Measurements from ENCODE around the gene STARD5.

The STARD5 gene

GRCh38 chr15:81301385-81301784, 22.6 kb downstream of the STARD5 start:
- TF ChIP-seq, protein P1, sequence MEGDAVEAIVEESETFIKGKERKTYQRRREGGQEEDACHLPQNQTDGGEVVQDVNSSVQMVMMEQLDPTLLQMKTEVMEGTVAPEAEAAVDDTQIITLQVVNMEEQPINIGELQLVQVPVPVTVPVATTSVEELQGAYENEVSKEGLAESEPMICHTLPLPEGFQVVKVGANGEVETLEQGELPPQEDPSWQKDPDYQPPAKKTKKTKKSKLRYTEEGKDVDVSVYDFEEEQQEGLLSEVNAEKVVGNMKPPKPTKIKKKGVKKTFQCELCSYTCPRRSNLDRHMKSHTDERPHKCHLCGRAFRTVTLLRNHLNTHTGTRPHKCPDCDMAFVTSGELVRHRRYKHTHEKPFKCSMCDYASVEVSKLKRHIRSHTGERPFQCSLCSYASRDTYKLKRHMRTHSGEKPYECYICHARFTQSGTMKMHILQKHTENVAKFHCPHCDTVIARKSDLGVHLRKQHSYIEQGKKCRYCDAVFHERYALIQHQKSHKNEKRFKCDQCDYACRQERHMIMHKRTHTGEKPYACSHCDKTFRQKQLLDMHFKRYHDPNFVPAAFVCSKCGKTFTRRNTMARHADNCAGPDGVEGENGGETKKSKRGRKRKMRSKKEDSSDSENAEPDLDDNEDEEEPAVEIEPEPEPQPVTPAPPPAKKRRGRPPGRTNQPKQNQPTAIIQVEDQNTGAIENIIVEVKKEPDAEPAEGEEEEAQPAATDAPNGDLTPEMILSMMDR (IDR thresholded peaks at IDR 0.05; ENCODE audit: extremely low read depth, insufficient read depth, missing control alignments), result no peak
- DNase-seq (ENCODE audit: low spot score), result no peak
- in situ Hi-C loops (cut with MboI; ENCODE audit: low pct_unique_long_range_greater_than_20kb, low sequenced_read_pairs, unreplicated experiment), result no loop called here

- TF ChIP-seq, protein P1 (IDR thresholded peaks at IDR 0.05; ENCODE audit: extremely low read depth, insufficient read depth, missing control alignments), result no peak
- in situ Hi-C loops (cut with MboI; ENCODE audit: low pct_unique_long_range_greater_than_20kb, low sequenced_read_pairs, unreplicated experiment), result loop anchor here (25.0 kb wide), 2 partner anchors 312 to 638 kb away; partner anchors contain the start of gene MESD
- no peak for DNase-seq (ENCODE audit: low spot score)
These were observed 24.2 kb downstream of the STARD5 start for GRCh38 chr15:81299630-81300273.

- no peak for DNase-seq (ENCODE audit: low spot score)
- in situ Hi-C loops (cut with MboI; ENCODE audit: low pct_unique_long_range_greater_than_20kb, low sequenced_read_pairs, unreplicated experiment), result loop anchor here (25.0 kb wide), 2 partner anchors 312 to 638 kb away; partner anchors contain the start of gene MESD
- TF ChIP-seq, protein P1 (IDR thresholded peaks at IDR 0.05; ENCODE audit: extremely low read depth, insufficient read depth, missing control alignments), result no peak
These were observed 24.8 kb downstream of the STARD5 start for GRCh38 chr15:81299156-81299555.

DNA sequence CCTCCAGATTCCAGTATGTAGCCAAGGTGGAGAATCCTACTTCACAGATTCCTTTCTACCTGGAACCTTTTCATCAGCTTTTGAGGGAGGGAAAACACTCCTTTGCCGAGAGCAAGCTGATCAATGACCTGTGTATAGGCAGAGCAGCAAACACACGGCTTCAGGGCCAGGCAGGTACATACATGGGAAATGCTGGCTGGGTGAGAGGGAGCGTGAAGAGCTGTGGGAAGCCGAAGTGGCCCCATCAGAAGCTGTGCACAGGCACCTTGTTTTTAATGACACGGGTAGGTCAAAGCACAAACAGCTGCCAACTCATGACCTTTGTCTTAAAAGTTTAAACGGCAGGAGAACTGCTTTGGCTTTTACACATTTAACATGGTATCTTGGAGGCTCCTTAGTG, 25.3 kb downstream of the STARD5 start:
- in situ Hi-C loops (cut with MboI; ENCODE audit: low pct_unique_long_range_greater_than_20kb, low sequenced_read_pairs, unreplicated experiment), result loop anchor here (25.0 kb wide), 2 partner anchors 311 to 639 kb away; partner anchors contain the start of gene MESD
- TF ChIP-seq, protein P1 (IDR thresholded peaks at IDR 0.05; ENCODE audit: extremely low read depth, insufficient read depth, missing control alignments), result no peak
- DNase-seq (ENCODE audit: low spot score), result no peak

DNA sequence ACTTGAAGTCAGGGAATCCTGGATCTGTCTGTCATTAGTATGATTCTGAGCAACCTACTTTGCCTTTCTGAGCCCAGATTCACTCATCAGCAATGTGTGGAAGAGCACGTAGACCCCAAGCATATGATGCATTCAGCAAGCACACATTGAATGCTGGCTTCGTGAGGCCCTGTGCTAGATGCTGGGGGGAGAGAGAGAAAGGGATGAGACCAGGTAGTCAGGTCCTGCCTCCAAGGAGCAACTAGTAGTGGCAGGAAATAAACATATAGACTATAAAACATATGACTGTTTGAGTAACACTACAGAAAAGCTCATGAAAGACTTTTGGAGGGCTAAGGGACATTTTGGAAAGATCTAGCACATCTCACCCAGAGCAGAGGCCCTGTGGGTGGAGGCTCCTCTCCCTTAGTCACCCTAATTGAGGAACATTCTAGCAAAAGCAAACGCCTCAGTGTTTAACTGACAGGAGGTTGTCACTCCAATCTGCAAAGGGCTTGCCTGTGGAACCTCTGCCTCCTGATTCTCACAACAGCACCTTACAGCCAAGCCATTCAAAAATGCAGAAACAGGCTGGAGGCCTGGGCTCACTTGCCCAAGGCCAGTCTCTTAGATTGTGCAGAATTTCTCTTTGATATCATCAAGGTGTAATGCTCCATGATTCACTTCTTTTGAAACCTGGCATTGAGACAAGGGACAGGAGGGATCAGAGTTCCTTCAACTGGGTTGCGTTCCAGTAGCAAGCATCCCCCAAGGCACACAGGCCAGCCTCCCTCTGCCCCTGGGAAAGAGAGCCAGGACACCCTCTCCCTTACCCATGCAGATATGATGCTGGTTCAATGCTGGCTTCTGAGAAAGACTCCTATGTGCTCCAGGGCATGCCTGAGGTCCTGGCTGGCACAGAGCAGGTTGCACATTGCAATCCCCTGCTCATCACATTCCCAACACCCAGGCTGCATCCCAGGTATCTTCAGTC, 26.1 kb downstream of the STARD5 start:
- no peak for DNase-seq (ENCODE audit: low spot score)
- TF ChIP-seq, protein P1 (IDR thresholded peaks at IDR 0.05; ENCODE audit: extremely low read depth, insufficient read depth, missing control alignments), result no peak
- in situ Hi-C loops (cut with MboI; ENCODE audit: low pct_unique_long_range_greater_than_20kb, low sequenced_read_pairs, unreplicated experiment), result loop anchor here (25.0 kb wide), 2 partner anchors 311 to 639 kb away; partner anchors contain the start of gene MESD

DNA sequence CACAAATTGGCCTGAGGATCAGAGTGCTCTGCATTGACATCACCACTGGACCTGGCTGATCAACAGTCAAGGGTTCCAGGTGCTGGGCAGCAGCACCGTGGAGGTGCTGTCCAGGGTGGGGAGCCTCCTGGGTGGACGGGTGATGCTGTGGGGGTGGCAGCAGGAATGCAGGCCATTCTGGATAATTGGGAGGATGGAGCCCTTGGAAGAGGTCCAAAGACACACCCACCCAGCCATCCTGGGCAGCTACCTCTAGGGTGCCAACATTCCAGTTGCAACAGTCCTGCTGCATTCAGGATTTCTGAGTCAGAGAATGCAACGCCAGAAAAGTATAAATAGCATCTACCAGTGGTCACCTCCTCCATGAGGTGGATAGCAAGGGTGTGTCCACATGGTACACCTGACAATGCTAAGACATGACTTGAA, 26.8 kb downstream of the STARD5 start:
- in situ Hi-C loops (cut with MboI; ENCODE audit: low pct_unique_long_range_greater_than_20kb, low sequenced_read_pairs, unreplicated experiment), result loop anchor here (25.0 kb wide), 2 partner anchors 310 to 640 kb away; partner anchors contain the start of gene MESD
- no peak for DNase-seq (ENCODE audit: low spot score)
- TF ChIP-seq, protein P1 (IDR thresholded peaks at IDR 0.05; ENCODE audit: extremely low read depth, insufficient read depth, missing control alignments), result no peak
